A673 (cell line): ENCODE results near the gene LPIN3.

Source experiments
- EZH2 ChIP-seq: fragments of 200-600 bp; sonication (generic); IDR thresholded peaks from 2 replicates; pipeline ENCODE4 v1.6.1; 2017; ENCODE audit warnings: borderline replicate concordance, low read depth, mild to moderate bottlenecking, mixed read lengths, antibody characterized with exemption, low read length; ENCODE audit not compliant: poor library complexity, severe bottlenecking
- TF ChIP-seq, protein P1 (sequence below): fragments of 300-800, 200-600 bp; sonication (generic); conservative IDR thresholded peaks from 2 replicates; pipeline ENCODE4 v1.5.1; 2017; ENCODE audit warnings: low read depth, mild to moderate bottlenecking, antibody characterized with exemption, low read length, moderate library complexity, mixed read lengths

DNA sequence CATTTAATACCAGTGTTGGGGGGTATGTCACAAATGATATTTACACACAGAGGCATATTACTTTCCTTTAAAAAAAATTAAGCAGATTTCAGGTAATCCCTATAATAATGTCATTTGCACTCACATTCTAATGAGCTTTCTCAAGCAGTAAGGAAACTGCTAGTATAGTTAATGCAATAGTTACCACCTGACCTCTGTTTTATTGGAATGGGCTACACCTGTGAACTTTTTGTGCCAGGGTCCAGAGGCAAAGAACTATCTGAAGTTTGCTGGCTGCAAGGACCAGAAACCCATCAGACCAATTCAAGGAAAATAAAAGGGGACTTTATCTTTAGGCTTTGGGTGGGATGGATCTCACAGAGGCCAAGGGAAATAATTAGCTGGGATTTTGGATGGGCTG, 20.2 kb upstream of the LPIN3 start:
- no peak for TF ChIP-seq EZH2
- TF ChIP-seq, protein P1, sequence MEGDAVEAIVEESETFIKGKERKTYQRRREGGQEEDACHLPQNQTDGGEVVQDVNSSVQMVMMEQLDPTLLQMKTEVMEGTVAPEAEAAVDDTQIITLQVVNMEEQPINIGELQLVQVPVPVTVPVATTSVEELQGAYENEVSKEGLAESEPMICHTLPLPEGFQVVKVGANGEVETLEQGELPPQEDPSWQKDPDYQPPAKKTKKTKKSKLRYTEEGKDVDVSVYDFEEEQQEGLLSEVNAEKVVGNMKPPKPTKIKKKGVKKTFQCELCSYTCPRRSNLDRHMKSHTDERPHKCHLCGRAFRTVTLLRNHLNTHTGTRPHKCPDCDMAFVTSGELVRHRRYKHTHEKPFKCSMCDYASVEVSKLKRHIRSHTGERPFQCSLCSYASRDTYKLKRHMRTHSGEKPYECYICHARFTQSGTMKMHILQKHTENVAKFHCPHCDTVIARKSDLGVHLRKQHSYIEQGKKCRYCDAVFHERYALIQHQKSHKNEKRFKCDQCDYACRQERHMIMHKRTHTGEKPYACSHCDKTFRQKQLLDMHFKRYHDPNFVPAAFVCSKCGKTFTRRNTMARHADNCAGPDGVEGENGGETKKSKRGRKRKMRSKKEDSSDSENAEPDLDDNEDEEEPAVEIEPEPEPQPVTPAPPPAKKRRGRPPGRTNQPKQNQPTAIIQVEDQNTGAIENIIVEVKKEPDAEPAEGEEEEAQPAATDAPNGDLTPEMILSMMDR, result no peak
